ENCODE measurements around the gene SMARCB1. TPM values are rescaled to one million over a fixed set of nuclear protein-coding genes. Genes with fewer than 3 reads are reported as not detected.

Gene SMARCB1
- polyA plus RNA-seq, 12 donors, result 54.2 to 121 (median 78.8) TPM; not detected in 1

DNA sequence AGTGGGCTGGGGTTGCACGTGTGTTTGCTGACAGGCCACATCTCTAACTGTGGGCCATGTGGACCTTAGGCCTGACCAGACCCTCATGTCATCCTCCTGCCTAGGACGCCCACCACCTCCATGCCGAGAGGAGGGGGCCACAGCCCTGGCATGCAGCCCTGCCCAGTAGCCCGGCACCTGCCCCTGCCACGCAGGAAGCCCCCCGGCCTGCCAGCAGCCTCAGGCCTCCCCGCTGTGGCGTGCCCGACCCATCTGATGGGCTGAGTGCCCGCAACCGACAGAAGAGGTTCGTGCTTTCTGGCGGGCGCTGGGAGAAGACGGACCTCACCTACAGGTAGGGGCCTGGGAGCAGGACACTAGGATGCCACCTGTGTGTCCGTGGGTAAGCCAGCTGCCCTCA lies 7.7 kb upstream of the SMARCB1 start:
- DNase-seq, result no peak

DNA sequence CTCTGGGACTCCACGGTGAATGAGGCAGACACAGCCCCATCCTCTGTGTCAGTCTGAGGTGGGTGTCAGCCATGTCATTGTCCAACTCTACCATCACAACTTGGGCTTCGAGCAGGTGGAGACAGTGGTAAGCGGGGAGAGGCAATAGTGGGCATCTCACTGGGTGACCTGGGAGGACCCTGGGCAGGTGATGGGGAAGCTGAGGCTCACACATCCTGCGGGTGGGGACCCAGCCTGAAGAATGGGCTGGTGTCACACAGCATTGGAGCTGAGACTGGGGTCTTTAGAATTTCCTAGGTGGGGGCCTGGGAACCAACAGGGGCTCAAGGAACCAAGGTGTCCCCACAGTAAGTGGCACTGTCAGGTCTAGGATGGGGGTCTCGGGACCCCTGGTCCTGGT lies 7.0 kb upstream of the SMARCB1 start:
- no peak for DNase-seq

DNA sequence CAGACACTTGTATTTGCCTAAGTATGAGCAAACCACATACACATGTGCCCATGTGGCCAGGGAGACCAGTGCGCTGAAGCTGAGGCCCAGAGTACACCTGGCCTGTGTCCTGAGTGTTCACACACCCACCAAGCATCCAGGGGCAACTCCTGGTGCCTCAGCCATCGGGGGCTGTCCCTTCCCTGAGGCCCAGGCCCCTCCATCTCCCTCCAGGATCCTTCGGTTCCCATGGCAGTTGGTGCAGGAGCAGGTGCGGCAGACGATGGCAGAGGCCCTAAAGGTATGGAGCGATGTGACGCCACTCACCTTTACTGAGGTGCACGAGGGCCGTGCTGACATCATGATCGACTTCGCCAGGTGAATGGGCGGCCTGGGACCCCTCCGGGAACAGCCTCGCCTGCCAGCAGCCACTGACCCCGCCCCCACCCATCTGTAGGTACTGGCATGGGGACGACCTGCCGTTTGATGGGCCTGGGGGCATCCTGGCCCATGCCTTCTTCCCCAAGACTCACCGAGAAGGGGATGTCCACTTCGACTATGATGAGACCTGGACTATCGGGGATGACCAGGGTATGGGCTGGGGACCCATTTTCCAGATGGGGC lies 6.5 kb upstream of the SMARCB1 start:
- no peak for DNase-seq

DNA sequence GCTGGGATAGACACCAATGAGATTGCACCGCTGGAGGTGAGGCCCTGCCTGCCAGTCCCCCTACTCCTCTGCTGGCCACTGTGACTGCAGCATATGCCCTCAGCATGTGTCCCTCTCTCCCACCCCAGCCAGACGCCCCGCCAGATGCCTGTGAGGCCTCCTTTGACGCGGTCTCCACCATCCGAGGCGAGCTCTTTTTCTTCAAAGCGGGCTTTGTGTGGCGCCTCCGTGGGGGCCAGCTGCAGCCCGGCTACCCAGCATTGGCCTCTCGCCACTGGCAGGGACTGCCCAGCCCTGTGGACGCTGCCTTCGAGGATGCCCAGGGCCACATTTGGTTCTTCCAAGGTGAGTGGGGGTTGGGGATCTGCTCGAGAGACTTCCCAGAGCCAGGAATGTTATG lies 5.7 kb upstream of the SMARCB1 start:
- DNase-seq, result no peak

DNA sequence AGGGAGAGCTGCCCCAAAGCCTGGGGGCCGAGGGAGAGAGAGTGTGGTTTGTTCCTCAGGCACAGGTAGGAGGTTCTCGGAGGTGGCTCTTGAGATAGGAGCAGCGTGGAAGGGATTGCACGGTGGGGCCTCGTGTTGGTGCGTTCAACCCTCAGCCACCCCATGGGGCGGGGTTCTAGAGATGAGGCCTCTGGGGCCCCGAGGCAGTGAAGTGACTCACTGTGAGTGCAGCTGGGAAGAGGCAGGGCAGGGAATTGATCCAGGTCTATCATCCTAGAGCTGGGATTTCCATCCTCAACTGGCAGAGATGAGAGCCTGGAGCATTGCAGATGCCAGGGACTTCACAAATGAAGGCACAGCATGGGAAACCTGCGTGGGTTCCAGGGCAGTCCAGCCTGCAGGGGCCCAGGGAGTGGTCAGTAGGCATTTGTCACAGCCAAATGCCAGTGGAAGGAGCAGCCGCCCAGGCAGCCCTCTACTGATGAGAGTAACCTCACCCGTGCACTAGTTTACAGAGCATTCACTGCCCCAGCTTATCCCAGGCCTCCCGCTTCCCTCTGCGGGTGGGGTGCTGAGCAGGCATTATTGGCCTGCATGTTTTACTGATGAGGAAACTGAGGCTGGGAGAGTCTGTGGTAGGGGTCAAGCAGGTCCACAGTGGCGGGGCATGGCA lies 5.1 kb upstream of the SMARCB1 start:
- no peak for DNase-seq

DNA sequence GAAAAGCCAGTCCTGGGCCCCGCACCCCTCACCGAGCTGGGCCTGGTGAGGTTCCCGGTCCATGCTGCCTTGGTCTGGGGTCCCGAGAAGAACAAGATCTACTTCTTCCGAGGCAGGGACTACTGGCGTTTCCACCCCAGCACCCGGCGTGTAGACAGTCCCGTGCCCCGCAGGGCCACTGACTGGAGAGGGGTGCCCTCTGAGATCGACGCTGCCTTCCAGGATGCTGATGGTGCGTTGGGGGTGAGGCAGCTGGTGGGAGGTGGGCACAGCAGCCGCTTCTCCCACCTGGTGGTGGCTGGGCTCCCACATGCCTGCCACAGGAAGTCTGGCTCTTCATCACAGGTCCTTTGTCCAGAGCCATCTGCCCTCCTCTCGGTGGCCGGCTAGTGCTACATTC lies 4.5 kb upstream of the SMARCB1 start:
- DNase-seq, result no peak

DNA sequence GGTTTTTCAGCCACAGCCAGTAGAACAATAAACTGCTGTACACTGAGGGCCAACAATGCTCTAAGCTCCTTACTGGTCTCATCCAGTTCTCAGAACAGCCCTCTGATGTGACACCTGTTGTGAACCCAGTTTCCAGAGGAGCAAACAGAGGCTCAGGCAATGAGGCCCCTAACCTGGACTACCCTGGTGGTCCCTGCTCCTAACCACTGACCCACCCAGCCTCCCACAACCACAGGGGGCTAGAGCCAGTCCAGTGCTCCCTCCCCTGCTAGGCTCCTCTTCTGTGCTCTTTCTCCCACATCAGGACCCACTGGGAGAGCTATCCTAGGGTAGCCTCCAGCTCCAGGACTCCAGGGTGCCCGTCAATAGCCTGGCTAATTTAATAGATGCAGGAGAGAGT lies 4.1 kb upstream of the SMARCB1 start:
- no peak for DNase-seq

DNA sequence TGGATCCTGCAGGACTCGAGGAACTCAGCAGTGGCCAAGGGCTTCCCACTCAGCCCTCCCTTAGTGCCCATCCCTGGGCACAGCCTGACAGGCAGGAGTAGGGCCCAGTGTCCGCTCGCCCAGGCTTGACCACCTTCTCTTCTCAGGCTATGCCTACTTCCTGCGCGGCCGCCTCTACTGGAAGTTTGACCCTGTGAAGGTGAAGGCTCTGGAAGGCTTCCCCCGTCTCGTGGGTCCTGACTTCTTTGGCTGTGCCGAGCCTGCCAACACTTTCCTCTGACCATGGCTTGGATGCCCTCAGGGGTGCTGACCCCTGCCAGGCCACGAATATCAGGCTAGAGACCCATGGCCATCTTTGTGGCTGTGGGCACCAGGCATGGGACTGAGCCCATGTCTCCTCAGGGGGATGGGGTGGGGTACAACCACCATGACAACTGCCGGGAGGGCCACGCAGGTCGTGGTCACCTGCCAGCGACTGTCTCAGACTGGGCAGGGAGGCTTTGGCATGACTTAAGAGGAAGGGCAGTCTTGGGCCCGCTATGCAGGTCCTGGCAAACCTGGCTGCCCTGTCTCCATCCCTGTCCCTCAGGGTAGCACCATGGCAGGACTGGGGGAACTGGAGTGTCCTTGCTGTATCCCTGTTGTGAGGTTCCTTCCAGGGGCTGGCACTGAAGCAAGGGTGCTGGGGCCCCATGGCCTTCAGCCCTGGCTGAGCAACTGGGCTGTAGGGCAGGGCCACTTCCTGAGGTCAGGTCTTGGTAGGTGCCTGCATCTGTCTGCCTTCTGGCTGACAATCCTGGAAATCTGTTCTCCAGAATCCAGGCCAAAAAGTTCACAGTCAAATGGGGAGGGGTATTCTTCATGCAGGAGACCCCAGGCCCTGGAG lies 3.3 kb upstream of the SMARCB1 start:
- DNase-seq, result no peak

DNA sequence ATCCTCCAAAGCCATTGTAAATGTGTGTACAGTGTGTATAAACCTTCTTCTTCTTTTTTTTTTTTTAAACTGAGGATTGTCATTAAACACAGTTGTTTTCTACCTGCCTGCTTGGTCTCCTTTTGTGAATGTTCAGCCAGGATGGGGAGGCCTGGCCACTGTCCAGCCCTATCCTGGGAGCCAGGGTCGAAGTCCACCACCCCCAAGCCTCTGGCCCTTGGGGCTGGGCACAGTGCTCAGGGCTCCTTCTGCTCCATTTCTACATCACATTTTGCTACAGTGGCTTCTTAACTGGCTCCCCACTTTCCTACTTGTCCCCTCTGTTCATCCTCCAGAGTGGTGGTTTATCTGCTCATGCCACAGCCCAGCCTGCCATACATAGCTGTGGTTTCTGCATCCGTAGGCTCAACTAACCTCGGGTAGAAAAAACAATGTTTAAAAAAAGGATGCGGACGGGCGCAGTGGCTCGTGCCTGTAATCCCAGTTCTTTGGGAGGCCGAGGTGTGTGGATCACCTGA lies 2.5 kb upstream of the SMARCB1 start:
- DNase-seq, result no peak

DNA sequence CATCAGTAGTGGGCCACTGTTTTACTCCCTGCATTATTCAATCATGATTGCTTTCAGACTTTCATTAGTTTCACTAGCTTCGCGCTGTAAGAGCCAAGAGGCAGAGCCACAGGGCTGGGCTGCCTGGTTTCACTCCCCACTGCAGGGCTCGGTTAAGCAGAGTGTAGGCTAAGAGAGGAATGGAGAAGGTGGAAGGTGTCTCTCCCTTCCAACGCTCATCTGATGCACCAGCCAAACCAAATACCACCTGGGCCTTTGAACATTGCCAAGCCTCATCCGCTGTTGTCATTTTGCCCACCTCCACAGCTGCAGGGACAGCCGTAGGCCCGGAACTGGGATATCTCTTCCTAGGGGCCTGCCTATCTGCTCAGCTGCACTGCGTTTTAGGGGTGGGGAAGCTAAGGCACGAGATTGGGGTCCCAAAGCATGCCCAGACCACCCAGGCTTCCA lies 480 bp upstream of the SMARCB1 start:
- no peak for DNase-seq

DNA sequence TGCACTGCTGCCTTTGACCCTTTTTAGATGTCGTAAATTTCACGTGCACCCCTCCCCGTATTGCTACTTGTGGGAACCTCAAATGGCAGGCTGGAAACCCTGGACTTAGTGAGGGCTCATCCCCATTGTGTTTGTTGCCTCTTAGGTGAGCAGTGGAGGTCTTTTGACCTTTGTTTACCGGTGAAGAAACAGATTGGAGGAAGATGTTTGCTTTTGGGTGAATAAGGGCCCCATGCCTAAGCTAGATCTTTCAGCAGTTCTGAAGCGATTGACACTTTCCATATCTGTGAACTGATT lies 782 bp downstream of the SMARCB1 start:
- DNase-seq, result no peak

DNA sequence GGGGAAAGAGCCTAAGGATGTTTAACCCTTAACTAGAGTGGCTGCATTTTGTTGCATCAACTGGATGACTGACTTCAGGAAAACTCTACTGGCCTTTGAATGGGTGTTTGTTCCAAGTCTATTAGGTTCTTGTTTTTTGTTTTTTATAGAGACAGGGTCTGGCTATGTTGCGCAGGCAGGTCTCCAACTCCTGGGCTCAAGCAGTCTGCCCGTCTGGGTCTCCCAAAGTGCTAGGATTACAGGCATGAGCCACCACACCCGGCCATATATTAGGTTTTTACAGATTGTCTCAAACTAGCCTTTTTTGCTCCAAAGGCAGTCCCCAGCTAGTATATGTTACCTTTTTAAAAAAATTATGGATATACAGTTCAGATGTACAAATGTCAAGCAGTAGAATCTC lies 1.1 kb downstream of the SMARCB1 start:
- DNase-seq, result no peak

DNA sequence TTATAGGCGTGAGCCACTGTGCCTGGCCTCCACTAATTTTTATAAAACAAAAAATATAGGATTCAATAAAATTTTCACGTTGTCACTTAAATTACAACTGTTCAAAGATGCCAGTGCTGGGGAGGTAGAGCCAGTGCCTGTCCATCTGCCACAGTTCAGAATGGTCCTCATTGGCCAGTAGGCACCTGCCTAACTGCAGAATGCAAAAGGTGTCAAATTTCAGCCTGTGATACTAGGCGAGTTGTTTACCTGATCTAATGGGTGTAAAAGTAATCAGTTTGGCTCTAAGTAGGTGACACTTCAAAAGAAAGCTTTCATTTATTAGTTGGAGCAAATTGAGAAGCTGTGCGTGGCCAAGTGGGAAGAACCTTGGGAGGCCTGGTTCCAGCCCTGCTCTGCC lies 2.4 kb downstream of the SMARCB1 start:
- DNase-seq, result no peak

DNA sequence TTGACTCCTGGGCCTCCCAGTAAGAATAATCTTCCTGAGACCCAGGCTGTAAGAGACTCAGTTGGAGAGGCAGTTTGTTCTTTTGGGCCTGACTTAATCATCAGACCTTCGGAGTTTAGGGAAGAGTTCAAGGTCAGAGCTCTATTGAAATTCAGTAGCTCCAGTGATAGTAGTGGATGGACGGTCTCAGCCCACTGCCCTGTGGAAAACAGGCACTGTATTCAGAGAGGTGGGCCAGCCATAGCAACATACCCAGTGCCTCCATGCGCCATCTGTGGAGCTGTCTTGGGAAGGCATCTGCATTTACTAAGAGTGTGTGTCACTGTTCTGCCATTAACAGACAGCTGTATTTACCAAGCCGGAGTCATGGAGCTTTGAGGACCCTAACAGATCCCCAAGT lies 2.9 kb downstream of the SMARCB1 start:
- DNase-seq, result no peak

DNA sequence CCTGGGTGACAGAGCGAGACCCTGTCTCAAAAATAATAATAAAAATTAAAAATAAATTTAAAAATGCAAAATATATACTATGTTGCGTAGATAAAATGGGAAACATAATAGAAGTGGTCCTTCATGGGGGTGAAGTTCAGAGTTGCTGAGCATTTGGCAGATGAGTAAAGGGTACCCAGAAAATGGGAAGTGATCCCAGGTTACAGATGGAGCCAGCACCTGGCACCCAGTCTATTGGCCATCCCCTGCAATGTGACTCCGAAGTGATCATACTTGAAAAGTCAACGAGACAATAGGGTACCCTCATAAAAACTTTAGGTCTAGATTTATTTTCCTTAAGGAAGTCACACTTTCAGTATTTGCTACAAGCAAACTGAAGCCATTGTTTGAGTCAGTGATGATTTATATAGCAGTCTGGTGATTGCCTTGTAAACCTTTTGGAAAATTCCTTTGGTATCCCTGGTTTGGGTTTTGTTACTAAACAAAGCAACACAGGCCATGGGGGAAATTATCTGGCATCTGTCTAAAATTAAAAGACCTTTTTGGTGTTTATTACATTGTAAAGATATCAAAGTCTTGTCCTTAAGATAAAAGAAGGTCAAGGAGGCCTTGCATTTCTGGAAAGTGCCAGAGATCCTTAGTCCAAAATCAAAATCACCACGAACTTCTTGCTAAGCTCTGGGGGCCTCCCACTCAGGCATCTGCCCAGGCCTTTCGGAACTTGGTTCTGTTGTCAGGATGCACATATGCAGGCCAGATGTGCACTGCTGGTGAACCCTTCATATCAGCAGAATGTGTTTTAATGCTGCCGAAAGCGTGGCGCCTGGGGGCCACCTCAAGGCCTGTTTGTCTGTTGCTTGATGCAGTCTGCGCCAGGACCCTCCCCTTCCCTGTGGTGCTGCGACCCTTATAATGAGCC lies 4.3 kb downstream of the SMARCB1 start:
- peak; percentile 71 for DNase-seq

DNA sequence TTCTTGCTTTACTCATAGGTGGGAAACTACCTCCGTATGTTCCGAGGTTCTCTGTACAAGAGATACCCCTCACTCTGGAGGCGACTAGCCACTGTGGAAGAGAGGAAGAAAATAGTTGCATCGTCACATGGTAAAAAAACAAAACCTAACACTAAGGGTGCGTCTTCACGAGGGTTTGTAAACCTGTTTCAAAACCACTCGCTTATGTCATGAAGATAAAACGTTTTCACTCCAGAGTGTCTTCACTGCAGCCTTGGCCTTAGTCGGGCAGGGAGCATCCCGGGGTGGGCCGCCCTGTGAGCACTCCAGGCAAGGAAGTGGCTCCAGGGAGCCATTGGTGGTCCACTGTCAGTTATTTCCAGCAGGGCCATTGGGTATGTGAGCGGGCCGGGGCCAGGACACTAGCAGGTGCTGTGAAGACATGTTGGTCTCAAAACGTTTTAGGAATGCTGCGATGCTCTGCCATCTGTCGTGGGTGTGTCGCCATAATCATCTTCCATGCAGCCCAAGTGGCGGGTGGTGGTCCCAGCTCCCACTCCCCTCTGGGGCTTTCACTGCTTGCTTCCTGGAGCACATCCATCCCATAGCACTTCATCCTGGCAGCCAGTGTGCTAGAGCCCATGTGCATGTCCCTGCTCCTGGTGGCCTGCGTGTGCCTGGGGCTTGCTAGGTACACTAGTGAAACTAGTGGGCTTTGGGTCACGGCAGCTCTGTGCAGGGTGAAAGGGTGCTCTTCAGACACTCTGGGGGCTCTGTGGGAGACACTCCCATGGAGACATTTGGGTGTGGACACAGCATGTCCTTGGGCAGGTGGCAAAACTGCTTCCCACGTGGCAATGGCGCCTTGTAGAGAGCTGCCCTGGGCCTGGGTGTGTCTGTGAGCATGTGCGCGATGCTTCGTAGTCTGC lies 5.2 kb downstream of the SMARCB1 start:
- no peak for DNase-seq

DNA sequence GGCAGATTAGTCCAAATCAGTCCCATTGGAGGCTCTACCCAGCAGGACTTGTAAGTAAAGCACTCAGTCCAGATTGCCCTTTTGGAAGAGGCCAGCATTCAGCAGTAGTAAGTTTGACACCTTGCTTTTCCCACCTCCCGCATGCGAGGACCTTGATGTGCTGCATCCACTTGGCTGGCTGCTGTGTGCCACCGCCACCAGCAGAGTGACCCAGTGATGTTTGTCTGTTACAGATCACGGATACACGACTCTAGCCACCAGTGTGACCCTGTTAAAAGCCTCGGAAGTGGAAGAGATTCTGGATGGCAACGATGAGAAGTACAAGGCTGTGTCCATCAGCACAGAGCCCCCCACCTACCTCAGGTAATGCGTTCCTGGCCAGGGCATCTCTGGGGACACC lies 6.6 kb downstream of the SMARCB1 start:
- DNase-seq, result no peak

DNA sequence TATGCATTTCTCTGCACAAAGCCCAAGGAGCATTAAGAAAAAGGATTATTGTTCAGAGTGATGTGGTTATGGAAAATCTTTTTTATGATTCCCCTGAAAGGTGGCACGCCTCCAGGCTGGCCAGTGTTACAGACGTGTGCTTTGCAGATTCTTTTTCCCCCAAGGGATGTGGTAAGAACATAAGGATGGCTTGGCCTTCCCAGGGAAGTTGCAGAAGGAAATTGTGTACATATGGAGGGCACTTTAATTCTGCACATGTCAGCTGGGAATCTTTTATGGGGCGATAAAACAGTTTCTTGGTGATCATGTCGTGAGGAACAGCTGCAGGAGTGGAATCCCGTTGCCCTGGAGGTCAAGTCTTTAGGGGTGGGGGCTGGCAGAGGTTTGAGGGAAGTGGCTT lies 9.7 kb downstream of the SMARCB1 start:
- peak; percentile 52 for DNase-seq

DNA sequence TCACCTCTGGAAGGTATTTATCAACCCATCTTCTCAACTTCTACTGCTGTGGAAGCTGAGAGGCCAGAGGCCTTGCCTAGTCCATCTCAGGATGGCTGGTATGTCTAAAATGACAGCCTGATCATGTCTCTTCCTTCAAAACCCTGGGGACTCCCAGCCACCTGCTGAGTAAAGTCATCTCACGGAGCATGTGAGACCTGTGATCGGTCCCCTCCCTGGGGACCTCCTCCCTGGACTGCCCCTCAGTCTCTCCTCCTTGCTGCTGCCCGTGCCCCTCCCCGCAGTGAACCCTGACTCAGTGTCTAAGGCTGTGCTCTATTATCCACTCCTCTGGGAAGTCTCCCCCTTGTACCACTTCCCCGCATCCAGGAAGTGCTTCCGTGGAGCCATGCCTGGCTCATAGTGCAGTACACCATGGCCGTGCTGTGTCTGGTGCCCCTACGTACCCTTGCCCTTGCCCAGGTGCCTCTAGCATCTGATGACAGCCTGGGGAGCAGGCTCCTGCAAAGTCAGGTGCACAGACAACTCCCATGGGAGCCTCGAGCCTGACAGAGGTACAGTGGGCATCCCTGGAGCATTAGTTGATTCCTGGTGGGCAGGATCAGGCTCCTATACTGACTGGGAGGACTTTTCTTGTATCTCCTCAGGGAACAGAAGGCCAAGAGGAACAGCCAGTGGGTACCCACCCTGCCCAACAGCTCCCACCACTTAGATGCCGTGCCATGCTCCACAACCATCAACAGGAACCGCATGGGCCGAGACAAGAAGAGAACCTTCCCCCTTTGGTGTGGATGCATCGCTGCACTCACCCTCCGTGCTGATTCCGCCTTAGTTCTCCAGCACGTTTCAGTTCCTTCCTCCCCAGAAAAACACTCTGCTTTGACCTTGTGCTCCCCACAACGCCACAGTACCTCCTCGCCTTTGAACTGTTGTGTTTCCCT lies 13.8 kb downstream of the SMARCB1 start:
- DNase-seq, result no peak

Data from muscle of arm (tissue), 12 donors.